ENCODE measurements around the gene WDR70. TPM values are rescaled to one million over a fixed set of nuclear protein-coding genes. Genes with fewer than 3 reads are reported as not detected.
"Not testable (repeated sequence)": the region's sequence is repeated elsewhere in the genome, so short reads cannot be mapped to it uniquely, and the experiment has no call there.

The WDR70 gene
- total RNA-seq, 1 experiment from 2014 or later: 32.4 TPM

DNA sequence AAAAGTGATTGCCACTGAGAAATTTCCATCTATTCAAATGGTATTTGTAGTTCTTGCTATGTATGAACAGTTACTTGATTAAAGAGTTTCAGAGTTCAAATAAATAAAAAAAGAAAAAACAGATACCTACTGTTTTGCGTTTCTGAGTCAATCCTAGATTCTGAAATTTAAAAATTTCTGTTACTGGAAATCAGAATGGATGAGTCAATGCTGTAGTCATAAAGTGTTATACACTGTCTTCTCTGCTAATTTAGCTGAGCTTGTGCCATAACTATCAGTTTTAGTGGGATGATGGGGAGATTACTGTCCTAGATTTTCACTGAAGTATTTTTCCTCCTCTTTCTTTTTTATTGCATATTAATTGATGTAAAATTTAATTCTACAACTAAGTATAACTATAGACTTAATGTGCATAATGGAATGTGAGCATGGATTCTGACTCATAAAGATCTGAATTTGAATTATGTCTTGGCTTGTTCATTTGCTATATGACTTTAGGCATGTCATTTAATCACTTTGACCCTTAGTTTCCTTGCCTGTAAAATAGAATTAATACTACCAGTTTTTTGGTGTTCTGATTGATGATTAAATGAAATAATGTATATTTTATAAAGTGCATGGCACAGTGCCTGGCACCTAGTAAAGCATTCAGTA is 75.4 kb downstream of the WDR70 start:
- DNase-seq (ENCODE audit: low read depth): peak; percentile 28

DNA sequence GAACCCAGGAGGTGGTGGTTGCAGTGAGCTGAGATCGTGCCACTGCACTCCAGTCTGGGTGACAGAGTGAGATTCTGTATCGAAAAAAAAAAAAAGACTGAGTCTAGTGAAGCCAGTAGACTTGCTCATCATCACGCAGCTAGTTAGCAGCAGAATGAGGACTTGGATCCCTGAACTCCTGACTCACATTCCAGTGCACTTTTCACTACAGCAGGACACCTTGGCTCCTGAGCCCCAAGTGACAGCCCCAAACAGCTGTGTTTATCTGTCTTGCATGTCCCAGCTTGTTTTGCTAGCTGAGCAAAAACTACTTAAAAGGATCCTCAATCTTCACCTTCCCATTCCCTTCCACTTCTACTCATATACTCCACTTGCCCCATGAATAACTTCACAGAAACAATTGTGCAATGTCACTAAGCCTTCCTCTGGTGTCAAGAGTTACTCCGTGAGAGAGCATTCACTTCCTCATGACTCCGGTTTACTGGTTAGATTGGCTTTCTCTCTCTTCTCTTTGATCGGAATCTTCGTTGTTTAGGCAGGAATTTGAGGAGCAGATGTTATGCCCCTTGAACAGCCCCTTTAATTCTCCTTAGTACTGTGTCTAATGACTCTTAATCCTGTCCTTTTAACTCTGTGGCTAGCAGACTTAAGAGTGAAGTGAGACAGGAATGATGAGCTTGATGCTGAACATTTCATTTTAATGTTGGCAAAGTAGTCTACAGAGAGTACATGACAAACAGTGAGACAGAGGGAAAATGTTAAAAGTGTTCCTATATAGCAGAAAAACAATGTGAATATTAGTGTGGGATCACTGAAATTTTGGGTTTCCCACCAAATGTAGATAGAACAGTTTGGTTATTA is 84.3 kb downstream of the WDR70 start:
- DNase-seq (ENCODE audit: low read depth): not testable (repeated sequence)

GRCh38 chr5:37464581-37464980 is 85.5 kb downstream of the WDR70 start:
- DNase-seq (ENCODE audit: low read depth): not testable (repeated sequence)

GRCh38 chr5:37469383-37469782 is 90.3 kb downstream of the WDR70 start:
- peak; percentile 11 for DNase-seq (ENCODE audit: low read depth)

GRCh38 chr5:37471666-37472197 is 92.6 kb downstream of the WDR70 start:
- DNase-seq (ENCODE audit: low read depth): no peak

- no peak for DNase-seq (ENCODE audit: low read depth)
Measured at GRCh38 chr5:37477426-37477825, 98.3 kb downstream of the WDR70 start.

DNA sequence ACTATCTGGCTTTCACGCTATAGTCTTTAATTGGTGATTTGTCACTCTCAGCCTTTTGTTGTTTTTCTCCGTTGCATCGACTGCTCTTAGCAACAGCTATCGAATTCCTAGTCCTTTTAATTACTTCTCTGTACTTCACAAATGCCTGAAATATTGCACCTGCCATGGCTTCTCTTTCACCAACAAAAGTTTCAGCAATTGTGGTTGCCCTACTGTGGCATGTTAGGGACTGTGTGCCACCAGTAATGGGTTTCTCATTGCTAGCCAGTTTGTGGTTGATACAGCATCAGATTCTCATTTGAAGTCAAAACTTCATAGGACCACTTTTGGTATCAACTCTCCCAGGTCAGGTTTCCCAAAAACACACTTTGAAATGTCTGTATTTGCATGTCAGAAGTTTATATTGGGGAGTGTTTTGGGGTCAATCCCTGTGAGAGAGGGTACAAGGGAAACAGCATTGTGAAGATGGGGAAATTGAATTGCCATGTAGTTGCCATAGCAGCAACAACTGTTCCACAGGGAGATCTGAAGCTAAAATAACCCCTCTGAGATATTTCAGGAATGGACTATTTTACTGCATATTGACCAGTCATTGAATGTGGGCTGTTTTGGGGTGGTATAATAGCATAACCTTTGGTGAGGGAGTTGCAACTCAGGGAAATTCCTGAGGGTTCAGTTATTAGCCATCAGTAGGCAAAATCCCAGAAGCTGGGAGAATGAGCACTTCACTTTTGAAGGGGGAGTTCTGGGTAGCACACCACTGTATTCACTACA is 99.2 kb downstream of the WDR70 start:
- no peak for DNase-seq (ENCODE audit: low read depth)

- not testable (repeated sequence) for DNase-seq (ENCODE audit: low read depth)
Measured at GRCh38 chr5:37481395-37481794, 102.3 kb downstream of the WDR70 start.

DNA sequence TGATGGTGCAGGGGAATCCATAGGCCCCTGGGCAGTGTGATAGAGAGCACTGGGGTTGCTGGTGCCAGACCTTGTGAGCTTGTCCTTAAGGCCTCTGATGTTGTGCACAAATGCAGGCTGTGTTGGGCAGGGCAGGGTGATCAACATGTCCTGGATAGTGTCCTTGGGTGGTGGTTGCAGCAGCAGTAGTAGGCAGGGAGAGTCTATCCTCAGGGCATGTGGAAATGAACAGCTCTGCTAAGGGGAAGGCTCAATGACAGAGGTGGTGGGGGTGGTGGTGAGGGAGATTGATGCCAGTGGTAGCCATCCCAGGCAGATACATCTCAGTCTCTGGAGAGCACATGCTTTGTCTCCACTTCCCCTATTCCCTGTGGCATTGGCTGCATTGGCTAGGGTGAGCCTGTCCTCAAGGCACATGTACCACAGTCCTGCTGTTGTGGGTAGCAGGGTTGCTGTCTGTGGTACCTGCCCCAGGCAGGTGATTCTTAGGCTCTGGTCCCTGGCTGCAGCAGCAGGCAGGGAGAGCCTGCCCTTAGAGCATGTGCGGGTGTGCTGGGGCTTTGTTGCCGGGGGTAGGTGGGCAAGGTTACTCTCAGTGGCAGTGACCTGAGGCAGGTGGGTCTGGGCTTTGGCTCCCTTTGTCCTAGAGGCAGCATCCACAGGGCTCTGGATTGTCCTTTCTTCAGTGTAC is 111.1 kb downstream of the WDR70 start:
- DNase-seq (ENCODE audit: low read depth): peak; percentile 12

GRCh38 chr5:37490931-37491330 is 111.8 kb downstream of the WDR70 start:
- no peak for DNase-seq (ENCODE audit: low read depth)

- DNase-seq (ENCODE audit: low read depth): no peak
Measured at GRCh38 chr5:37492778-37493555, 113.8 kb downstream of the WDR70 start.

DNA sequence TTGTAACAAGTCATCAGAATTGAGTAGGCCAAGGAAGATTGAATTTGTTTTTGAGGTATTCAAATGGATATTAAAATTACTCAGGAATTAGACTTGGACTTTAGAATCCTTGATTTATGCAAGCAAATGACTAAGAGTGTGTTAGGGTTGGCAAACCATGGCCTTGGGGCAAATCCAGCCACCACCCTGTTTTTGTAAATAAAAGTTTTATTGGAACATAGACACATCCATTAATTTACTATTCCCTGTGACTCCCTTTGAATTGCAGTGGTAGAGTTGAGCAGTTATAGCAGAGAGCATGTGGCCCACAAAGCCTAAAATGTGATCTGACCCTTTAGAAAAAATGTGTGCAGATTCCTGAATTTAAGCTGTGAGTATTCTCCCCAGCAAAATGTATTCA is 115.6 kb downstream of the WDR70 start:
- peak; percentile 89 for DNase-seq (ENCODE audit: low read depth)

- DNase-seq (ENCODE audit: low read depth): peak; percentile 78
Measured at GRCh38 chr5:37495210-37495609, 116.1 kb downstream of the WDR70 start.

DNA sequence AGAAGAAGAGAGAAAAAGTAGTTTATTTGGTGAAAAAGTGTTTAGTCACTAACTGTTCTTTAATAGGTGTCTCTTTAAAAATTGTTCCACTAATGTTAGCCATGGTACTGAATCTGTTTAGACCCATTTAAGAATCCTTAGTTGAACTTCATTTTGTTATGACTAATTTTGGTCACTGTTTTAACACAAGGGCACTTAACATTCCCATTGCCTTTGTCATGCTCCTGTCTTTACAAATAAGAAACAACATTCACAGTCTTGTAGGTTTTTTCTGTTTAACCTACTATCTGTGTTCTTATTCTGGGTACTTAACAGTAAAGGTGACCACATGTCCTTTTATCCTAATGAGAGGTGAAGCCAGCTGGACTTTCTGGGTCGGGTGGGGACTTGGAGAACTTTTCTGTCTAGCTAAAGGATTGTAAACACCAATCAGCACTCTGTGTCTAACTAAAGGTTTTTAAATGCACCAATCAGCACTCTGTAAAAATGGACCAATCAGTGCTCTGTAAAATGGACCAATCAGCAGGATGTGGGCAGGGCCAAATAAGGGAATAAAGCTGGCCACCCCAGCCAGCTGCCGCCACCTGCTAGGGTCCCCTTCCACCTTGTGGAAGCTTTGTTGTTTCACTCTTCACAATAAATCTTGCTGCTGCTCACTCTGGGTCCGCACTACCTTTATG is 116.7 kb downstream of the WDR70 start:
- peak; percentile 96 for DNase-seq (ENCODE audit: low read depth)

DNA sequence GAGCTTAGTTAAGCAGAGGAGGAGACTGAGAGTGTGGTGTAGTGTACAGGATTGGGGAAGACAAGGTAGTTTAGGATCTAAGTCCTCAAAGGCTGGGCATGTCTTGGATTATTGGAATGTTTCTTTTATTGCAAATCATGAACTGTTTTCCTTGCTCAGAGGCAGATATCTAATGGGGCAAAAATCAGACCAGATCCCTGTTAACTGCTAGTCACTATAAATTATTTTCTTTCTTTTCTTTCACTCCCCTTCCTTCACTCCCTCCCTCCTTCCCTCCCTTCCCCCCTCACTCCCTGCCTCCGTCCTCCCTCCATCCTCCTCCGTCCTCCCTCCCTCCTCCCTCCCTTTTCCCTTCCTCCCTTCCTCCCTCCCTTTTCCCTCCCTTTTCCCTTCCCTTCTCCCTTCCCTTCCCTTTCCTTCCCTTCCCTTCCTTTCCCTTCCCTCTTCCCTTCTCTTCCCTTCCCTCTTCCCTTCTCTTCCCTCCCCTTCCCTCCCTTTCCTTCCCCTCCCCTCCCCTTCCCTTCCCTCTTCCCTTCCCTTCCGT is 117.9 kb downstream of the WDR70 start:
- no peak for DNase-seq (ENCODE audit: low read depth)

DNA sequence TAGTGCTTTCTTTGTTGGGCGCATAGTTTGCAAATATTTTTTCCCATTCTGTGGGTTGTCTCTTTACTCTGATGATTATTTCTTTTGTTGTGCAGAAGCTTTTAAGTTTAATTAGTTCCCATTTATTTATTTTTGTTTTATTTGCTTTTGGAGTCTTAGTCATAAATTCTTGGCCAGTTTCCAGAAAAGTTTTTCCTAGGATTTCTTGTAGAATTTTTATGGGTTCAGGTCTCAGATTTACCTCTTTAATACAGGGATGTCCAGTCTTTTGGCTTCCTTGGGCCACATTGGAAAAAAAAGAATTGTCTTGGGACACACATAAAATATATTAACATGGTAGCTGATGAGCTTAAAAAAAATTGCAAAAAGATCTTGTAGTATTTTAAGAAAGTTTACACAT is 122.0 kb downstream of the WDR70 start:
- peak; percentile 72 for DNase-seq (ENCODE audit: low read depth)

- no peak for DNase-seq (ENCODE audit: low read depth)
Measured at GRCh38 chr5:37506241-37506640, 127.1 kb downstream of the WDR70 start.

DNA sequence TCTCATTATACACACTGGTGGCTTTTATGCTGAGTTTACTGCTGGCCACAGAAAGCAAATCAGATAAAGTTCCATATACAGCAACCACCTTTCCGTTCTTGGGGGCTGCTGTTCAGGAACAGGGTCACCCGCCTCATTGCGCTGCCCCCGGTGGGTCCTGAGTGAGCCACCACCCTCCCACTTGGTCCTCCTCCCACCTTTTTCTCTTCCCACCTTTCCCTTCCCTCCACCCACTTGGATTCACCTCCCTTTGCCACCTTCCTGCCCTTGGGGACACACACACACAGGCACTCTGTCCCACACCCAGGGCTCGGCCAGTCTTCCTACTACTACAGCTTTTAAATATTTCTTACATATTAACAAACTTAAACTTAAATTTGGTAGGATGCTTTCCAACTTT is 127.6 kb downstream of the WDR70 start:
- DNase-seq (ENCODE audit: low read depth): no peak

GRCh38 chr5:37511646-37512045 is 132.5 kb downstream of the WDR70 start:
- DNase-seq (ENCODE audit: low read depth): no peak

- DNase-seq (ENCODE audit: low read depth): no peak
Measured at GRCh38 chr5:37514946-37515345, 135.8 kb downstream of the WDR70 start.

All from M059J (cell line).